HepG2 (cell line): Measurements from ENCODE around the gene BBLN. TPM values are rescaled to one million over a fixed set of nuclear protein-coding genes. Genes with fewer than 3 reads are reported as not detected.

Experiments
- ATAC-seq: fragments of 200-7000 bp; cut with Tn5 transposase; 3 replicates; pipeline ENCODE4 v1.9.1; 2020; ENCODE audit warnings: mild to moderate bottlenecking, moderate library complexity
- BruUV-seq: library from RNA; stranded (reverse); fragments of 400-500 nt; replicated peaks from 2 replicates; lab custom pipeline; 2021; lab: Mats Ljungman, UMichigan
- CTCF ChIA-PET: fragments of 300-600 bp; formaldehyde crosslinking; extraction: SDS; loops from one replicate; lab custom pipeline; 2021; ENCODE audit warnings: low total read pairs, inconsistent platforms, low intra/inter-chr PET ratio; lab: Yijun Ruan, JAX
- POLR2A ChIA-PET: fragments of 350-600 bp; sonication (Branson Sonifier 250); formaldehyde crosslinking; loops from one replicate; lab custom pipeline; 2020; ENCODE audit warnings: antibody characterized with exemption, inconsistent platforms; lab: Yijun Ruan, JAX
- DNase-seq: peaks from one replicate; pipeline ENCODE4 v3.0.0-alpha.2; 2015; ENCODE audit warnings: low spot score
- FAIRE-seq: peaks from 3 replicates; lab custom pipeline; 2011; peaks lifted over from hg19 to GRCh38; lab: Jason Lieb, UNC
- H2AFZ ChIP-seq: one replicate; pipeline ENCODE4 v1.6.1; 2011; ENCODE audit warnings: low read length, inconsistent platforms
- H3K27ac ChIP-seq: fragments of 300-600 bp; 3 replicates; pipeline ENCODE4 v1.8.0; 2011; ENCODE audit warnings: mixed run types, mild to moderate bottlenecking, mixed read lengths, low read length, inconsistent platforms; ENCODE audit not compliant: insufficient read depth; ENCODE audit errors: extremely low read length
- H3K27me3 ChIP-seq, 2 experiments: fragments of 200-600 bp in 1 of 2; 2 replicates in 1 of 2; 3 replicates in 1 of 2; pipeline versions ENCODE4 v1.6.0 to v1.8.0; 2011; ENCODE audit warnings: low read length in 2 of 2, mild to moderate bottlenecking in 2 of 2, moderate library complexity in 2 of 2, inconsistent platforms in 1 of 2; ENCODE audit not compliant: insufficient read depth in 2 of 2, control insufficient read depth in 1 of 2
- H3K36me3 ChIP-seq, 2 experiments: fragments of 200-600 bp in 1 of 2; replicated peaks in 1 of 2; 2 replicates in 1 of 2; 3 replicates in 1 of 2; pipeline versions ENCODE4 v1.5.1 to v1.8.0; 2011; ENCODE audit warnings: low read length in 2 of 2, inconsistent platforms in 1 of 2; ENCODE audit not compliant: insufficient read depth in 2 of 2, control insufficient read depth in 1 of 2
- H3K4me1 ChIP-seq: 2 replicates; pipeline ENCODE4 v1.5.1; 2012; ENCODE audit warnings: low read length, inconsistent platforms; ENCODE audit not compliant: insufficient read depth
- H3K4me2 ChIP-seq: 2 replicates; pipeline ENCODE4 v1.6.0; 2011; ENCODE audit warnings: low read depth, low read length, inconsistent platforms
- H3K4me3 ChIP-seq, 3 experiments: fragments of 200-600 bp in 1 of 3; sonication (generic), shearing (Covaris generic) in 1 of 3; replicated peaks in 1 of 3; 2 replicates each; pipeline ENCODE4 v1.5.1; 2011 to 2016; ENCODE audit warnings: low read length in 3 of 3, inconsistent platforms in 2 of 3, low read depth in 2 of 3, mild to moderate bottlenecking in 2 of 3, control low read depth in 1 of 3, mixed read lengths in 1 of 3; ENCODE audit not compliant: insufficient read depth in 1 of 3
- H3K79me2 ChIP-seq: one replicate; pipeline ENCODE4 v1.6.1; 2011; ENCODE audit warnings: low read length, inconsistent platforms; ENCODE audit not compliant: insufficient read depth
- H3K9ac ChIP-seq: 2 replicates; pipeline ENCODE4 v1.6.0; 2011; ENCODE audit warnings: mild to moderate bottlenecking, low read depth, low read length, inconsistent platforms; ENCODE audit not compliant: insufficient read depth
- H3K9me3 ChIP-seq: 2 replicates; pipeline ENCODE4 v1.5.1; 2012; ENCODE audit warnings: mild to moderate bottlenecking, low read length
- H4K20me1 ChIP-seq: 2 replicates; pipeline ENCODE4 v1.6.0; 2011; ENCODE audit warnings: inconsistent platforms, mild to moderate bottlenecking, low read length, moderate library complexity; ENCODE audit not compliant: insufficient read depth
- ATF5 ChIP-seq: sonication (generic); formaldehyde crosslinking; IDR thresholded peaks from 2 replicates; pipeline ENCODE4 v1.4.0; 2020; ENCODE audit warnings: mild to moderate bottlenecking, low read depth, missing genetic modification reagents
- GRHL1 ChIP-seq: sonication (generic); formaldehyde crosslinking; conservative IDR thresholded peaks from 2 replicates; pipeline ENCODE4 v1.8.0; 2022; ENCODE audit warnings: missing genetic modification reagents
- HMGA1 ChIP-seq: sonication (generic); formaldehyde crosslinking; conservative IDR thresholded peaks from 2 replicates; pipeline ENCODE4 v1.4.0; 2020; ENCODE audit warnings: missing genetic modification reagents
- KDM2A ChIP-seq: sonication (generic); formaldehyde crosslinking; IDR thresholded peaks from 2 replicates; pipeline ENCODE4 v1.4.0; 2020; ENCODE audit warnings: low read depth, missing genetic modification reagents, borderline replicate concordance
- NCOA1 ChIP-seq: sonication (generic); formaldehyde crosslinking; IDR thresholded peaks from 2 replicates; pipeline ENCODE4 v1.9.0; 2021; ENCODE audit warnings: missing genetic modification reagents
- ZNF280B ChIP-seq: sonication (generic); formaldehyde crosslinking; IDR thresholded peaks from 2 replicates; pipeline ENCODE4 v1.5.0; 2020; ENCODE audit warnings: missing genetic modification reagents, mild to moderate bottlenecking, borderline replicate concordance
- ZNF543 ChIP-seq: sonication (generic); formaldehyde crosslinking; IDR thresholded peaks from 2 replicates; pipeline ENCODE4 v1.4.0; 2020; ENCODE audit warnings: mild to moderate bottlenecking, missing genetic modification reagents
- ZNF646 ChIP-seq: sonication (generic); formaldehyde crosslinking; IDR thresholded peaks from 2 replicates; pipeline ENCODE4 v1.9.0; 2021; ENCODE audit warnings: mild to moderate bottlenecking, missing genetic modification reagents
- ZNF879 ChIP-seq: sonication (generic); formaldehyde crosslinking; IDR thresholded peaks from 2 replicates; pipeline ENCODE4 v1.8.1; 2023; ENCODE audit warnings: missing genetic modification reagents
- WGBS: methylation state at CpG from one replicate; pipeline ENCODE4 v1.1.6; 2017; ENCODE audit warnings: low lambda C conversion rate; 5-methylcytosine and 5-hydroxymethylcytosine counted together
- in situ Hi-C: cut with HindIII; loops from 2 replicates; pipeline ENCODE4 v1.10.0; 2017; ENCODE audit warnings: low pct_unique_long_range_greater_than_20kb; ENCODE audit not compliant: extremely low pct_ligation_motif_present
- intact Hi-C: fragments of 100-400 bp; cut with micrococcal nuclease; formaldehyde crosslinking; loops from one replicate; pipeline ENCODE4 v1.10.0; 2022; ENCODE audit not compliant: unreplicated experiment
- polyA plus RNA-seq, 8 experiments: library from polyadenylated mRNA; depleted of rRNA in 3 of 8; stranded (reverse) in 7 of 8; unstranded in 1 of 8; fragments of >200 nt; fragmentation: Illumina TruSeq in 4 of 8; extraction: Trizol in 4 of 8; gene quantifications; 2 replicates each; pipeline versions ENCODE4 v1.2.1 to v1.2.3, GENCODE V29; 2011 to 2016; ENCODE audit warnings: low read depth in 4 of 8, missing spikeins in 1 of 8, mixed read lengths in 1 of 8; ENCODE audit not compliant: insufficient read depth in 1 of 8
- total RNA-seq, 5 experiments: library from RNA; depleted of rRNA; stranded (reverse); fragments of >200 nt; fragmentation: Illumina TruSeq; extraction: Trizol; gene quantifications; 2 replicates each; pipeline ENCODE4 v1.2.3, GENCODE V29; 2016; ENCODE audit warnings: low read depth in 1 of 5
- TF ChIP-seq, protein P1 (sequence below): IDR thresholded peaks from 2 replicates; pipeline ENCODE4 v1.6.1; 2016; ENCODE audit warnings: control low read depth

BBLN gene
- total and polyA plus RNA-seq, 2 of the 13 experiments (the other 11 are each of a cell fraction or from before 2014, with no cell fraction given) = 27.6 to 33.1 TPM

- intact Hi-C loops (no loop called here), in situ Hi-C loops (no loop called here)
- no peak overlapping the region for H3K4me3 ChIP-seq
- TSS peak; percentile 35 for BruUV-seq
- H3K9ac ChIP-seq = no peak overlapping the region
- no peak overlapping the region for H3K27ac ChIP-seq
- H3K79me2 ChIP-seq = no peaks in the 10 kb centered on the region
- H3K4me1 ChIP-seq = no peaks in the 10 kb centered on the region
- no peak overlapping the region for H3K4me2 ChIP-seq
- H4K20me1 ChIP-seq = no peaks in the 10 kb centered on the region
- H3K36me3 ChIP-seq = peaks cover 17 to 52% of the 10 kb centered on the region in 2 experiments; a peak in 4 of 5 replicates
- FAIRE-seq (no peak), ATAC-seq (no peak), DNase-seq (no peak)
- H3K27me3 ChIP-seq = no peaks in the 10 kb centered on the region
- H2AFZ ChIP-seq = no peak overlapping the region
- no peaks in the 10 kb centered on the region for H3K9me3 ChIP-seq
- CTCF ChIA-PET = no interaction called here
- POLR2A ChIA-PET = interaction anchor here (2.8 kb wide), 1 partner anchor 9 kb away, joined by 9 read pairs; the partner anchor contains the start of gene BBLN
- 96% methylated on average over 8 of the region's 8 CpGs for WGBS
- TF ChIP-seq ZNF543 (CRISPR knock-in tag) (no peak), ZNF879 (CRISPR knock-in tag) (no peak), KDM2A (CRISPR knock-in tag) (no peak), HMGA1 (CRISPR knock-in tag) (no peak), GRHL1 (CRISPR knock-in tag) (no peak), ZNF646 (no peak), NCOA1 (CRISPR knock-in tag) (no peak), ATF5 (CRISPR knock-in tag) (no peak), ZNF280B (CRISPR knock-in tag) (no peak)
- TF ChIP-seq, protein P1, sequence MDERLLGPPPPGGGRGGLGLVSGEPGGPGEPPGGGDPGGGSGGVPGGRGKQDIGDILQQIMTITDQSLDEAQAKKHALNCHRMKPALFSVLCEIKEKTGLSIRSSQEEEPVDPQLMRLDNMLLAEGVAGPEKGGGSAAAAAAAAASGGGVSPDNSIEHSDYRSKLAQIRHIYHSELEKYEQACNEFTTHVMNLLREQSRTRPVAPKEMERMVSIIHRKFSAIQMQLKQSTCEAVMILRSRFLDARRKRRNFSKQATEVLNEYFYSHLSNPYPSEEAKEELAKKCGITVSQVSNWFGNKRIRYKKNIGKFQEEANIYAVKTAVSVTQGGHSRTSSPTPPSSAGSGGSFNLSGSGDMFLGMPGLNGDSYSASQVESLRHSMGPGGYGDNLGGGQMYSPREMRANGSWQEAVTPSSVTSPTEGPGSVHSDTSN (CRISPR knock-in tag) = no peak
Observed at GRCh38 chr9:128168731-128169308, 8.8 kb downstream of the BBLN start.
